Measurements from ENCODE around the gene TRPV2. TPM values are rescaled to one million over a fixed set of nuclear protein-coding genes. Genes with fewer than 3 reads are reported as not detected.

Gene TRPV2
- total and polyA plus RNA-seq, 2 experiments from 2014 or later, result 1.7 to 3.2 TPM

GRCh38 chr17:16438173-16438556 is 22.8 kb downstream of the TRPV2 start:
- Histone ChIP-seq H2AFZ (no peak overlapping the region), H3K79me2 (replicated peaks; ENCODE audit: insufficient read depth) (peaks cover 22% of the 10 kb centered on the region), H3K4me3 (peak overlapping the region; percentile 42), H3K27ac (ENCODE audit: low read depth) (peak overlapping the region; percentile 94), H3K36me3 (ENCODE audit: insufficient read depth) (peaks cover 33% of the 10 kb centered on the region), H3K27me3 (ENCODE audit: insufficient read depth) (no peaks in the 10 kb centered on the region), H4K20me1 (replicated peaks; ENCODE audit: insufficient read depth) (peaks cover 25% of the 10 kb centered on the region), H3K4me1 (ENCODE audit: insufficient read depth) (peaks cover 38% of the 10 kb centered on the region), H3K9me2 (ENCODE audit: insufficient read depth) (no peaks in the 10 kb centered on the region), H3F3A (replicated peaks; ENCODE audit: low read depth) (peaks cover 44% of the 10 kb centered on the region), H3K4me2 (peak overlapping the region; percentile 64)
- Mint-ChIP-seq H3K4me3 (peak overlapping the region; percentile 99), H3K27me3 (ENCODE audit: insufficient read depth, low read depth, poor library complexity) (peaks cover 64% of the 10 kb centered on the region), H3K36me3 (ENCODE audit: low read depth) (peaks cover 45% of the 10 kb centered on the region), H3K27ac (peak overlapping the region; percentile 97), H3K9me3 (peaks cover 5% of the 10 kb centered on the region; the same call in 2 of the 3 replicates), H3K4me1 (peaks cover 49% of the 10 kb centered on the region)
- TF ChIP-seq ZNF114 (CRISPR knock-in tag; IDR thresholded peaks at IDR 0.05) (no peak), JUNB (IDR thresholded peaks at IDR 0.05; ENCODE audit: unreplicated experiment) (no peak), REST (IDR thresholded peaks at IDR 0.05; ENCODE audit: unreplicated experiment) (no peak), EZH2phosphoT487 (IDR thresholded peaks at IDR 0.05; ENCODE audit: unreplicated experiment) (no peak), ETS1 (IDR thresholded peaks at IDR 0.05) (no peak)
- DNase-seq (ENCODE audit: low spot score), result no peak
- peak; percentile 12 for ATAC-seq

- ATAC-seq (peak; percentile 73), DNase-seq (ENCODE audit: low spot score) (peak; percentile 100)
- Histone ChIP-seq H3K79me2 (replicated peaks; ENCODE audit: insufficient read depth) (peaks cover 22% of the 10 kb centered on the region), H3K36me3 (ENCODE audit: insufficient read depth) (peaks cover 33% of the 10 kb centered on the region), H3K27ac (ENCODE audit: low read depth) (peak overlapping the region; percentile 96), H2AFZ (no peak overlapping the region), H3K27me3 (ENCODE audit: insufficient read depth) (no peaks in the 10 kb centered on the region), H3K9me2 (ENCODE audit: insufficient read depth) (no peaks in the 10 kb centered on the region), H3K4me3 (peak overlapping the region; percentile 100), H3K4me2 (peak overlapping the region; percentile 100), H3F3A (replicated peaks; ENCODE audit: low read depth) (peaks cover 49% of the 10 kb centered on the region), H4K20me1 (replicated peaks; ENCODE audit: insufficient read depth) (peaks cover 25% of the 10 kb centered on the region), H3K4me1 (ENCODE audit: insufficient read depth) (peaks cover 38% of the 10 kb centered on the region)
- Mint-ChIP-seq H3K4me1 (peaks cover 50% of the 10 kb centered on the region), H3K4me3 (peak overlapping the region; percentile 99), H3K27me3 (ENCODE audit: insufficient read depth, low read depth, poor library complexity) (peaks cover 69% of the 10 kb centered on the region), H3K27ac (peak overlapping the region; percentile 99), H3K36me3 (ENCODE audit: low read depth) (peaks cover 49% of the 10 kb centered on the region), H3K9me3 (peaks cover 6% of the 10 kb centered on the region; the same call in 2 of the 3 replicates)
- peak; percentile 99 for TF ChIP-seq POLR2AphosphoS5 (IDR thresholded peaks at IDR 0.05; ENCODE audit: low read depth)
- peak; percentile 31; the same call in 1 of the 2 replicates for TF ChIP-seq NANOG (IDR thresholded peaks at IDR 0.05; ENCODE audit: borderline replicate concordance)
- TF ChIP-seq CREB1 (CRISPR knock-in tag; IDR thresholded peaks at IDR 0.05; ENCODE audit: low read depth), result peak; percentile 65
- TF ChIP-seq ETS1 (IDR thresholded peaks at IDR 0.05), result peak; percentile 60
- no peak for TF ChIP-seq JUNB (IDR thresholded peaks at IDR 0.05; ENCODE audit: unreplicated experiment)
Measured at GRCh38 chr17:16438557-16439302, 23.4 kb downstream of the TRPV2 start.

All from GM23338 (cell line).